ENCODE measurements around the gene CXCL9.
"Not testable (repeated sequence)": the region's sequence is repeated elsewhere in the genome, so short reads cannot be mapped to it uniquely, and the experiment has no call there.

CXCL9 gene

DNA sequence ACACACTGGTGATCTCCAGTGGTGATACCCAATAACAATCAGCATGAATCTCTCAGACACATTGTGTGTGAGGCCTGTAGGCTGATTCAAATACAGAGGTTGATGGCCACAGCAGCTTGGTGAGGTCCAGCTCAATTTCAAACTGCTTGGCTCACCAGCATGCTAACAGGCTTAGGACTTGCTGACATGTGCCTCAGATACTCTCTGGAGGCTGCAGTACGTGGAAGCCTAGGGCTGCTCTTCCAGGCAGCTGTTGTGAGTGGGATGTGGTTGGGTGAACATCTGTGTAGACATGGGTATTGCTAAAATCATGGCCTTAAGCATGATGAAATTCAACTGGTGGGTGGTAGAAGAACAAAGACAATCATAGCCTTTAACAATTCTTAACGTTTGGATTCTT lies 4.3 kb downstream of the CXCL9 start:
- H3K4me3 ChIP-seq (ENCODE audit: low read depth, low read length): no peak overlapping the region
- in situ Hi-C loops (cut with HindIII; ENCODE audit: low sequenced_read_pairs): no loop called here
- no peak for TF ChIP-seq CTCF (IDR thresholded peaks at IDR 0.05; ENCODE audit: low read depth, low read length)
- no peak for DNase-seq (ENCODE audit: low read depth, low spot score)

GRCh38 chr4:76002176-76002575 lies 5.1 kb downstream of the CXCL9 start:
- DNase-seq (ENCODE audit: low read depth, low spot score): no peak

GRCh38 chr4:76001700-76002099 lies 5.6 kb downstream of the CXCL9 start:
- no peak for TF ChIP-seq CTCF (IDR thresholded peaks at IDR 0.05; ENCODE audit: low read depth, low read length)
- in situ Hi-C loops (cut with HindIII; ENCODE audit: low sequenced_read_pairs): no loop called here
- DNase-seq (ENCODE audit: low read depth, low spot score): no peak
- no peak overlapping the region for H3K4me3 ChIP-seq (ENCODE audit: low read depth, low read length)

More at GRCh38 chr4:76002176-76002575, 5.1 kb downstream of the CXCL9 start:
- TF ChIP-seq CTCF (IDR thresholded peaks at IDR 0.05; ENCODE audit: low read depth, low read length): no peak
- in situ Hi-C loops (cut with HindIII; ENCODE audit: low sequenced_read_pairs): no loop called here
- no peak overlapping the region for H3K4me3 ChIP-seq (ENCODE audit: low read depth, low read length)

DNA sequence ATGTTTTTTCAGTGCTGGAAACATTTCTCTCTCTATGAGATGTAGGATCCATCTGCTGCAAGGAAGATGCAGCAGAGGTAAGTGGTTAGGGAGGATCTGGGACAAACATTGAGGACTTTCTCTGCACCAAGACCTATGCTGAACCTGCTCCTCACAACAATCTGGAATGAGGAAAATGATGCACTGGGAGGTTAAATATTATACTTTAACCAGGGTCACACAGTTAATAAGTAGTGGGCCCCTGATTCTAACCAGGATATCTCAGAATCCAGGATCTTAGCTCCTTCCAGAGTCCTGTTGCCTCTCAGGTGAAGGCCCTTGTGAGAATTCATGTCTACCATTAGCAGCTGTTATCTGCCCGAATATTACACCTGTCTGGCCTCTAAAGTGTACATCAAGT lies 7.0 kb downstream of the CXCL9 start:
- DNase-seq (ENCODE audit: low read depth, low spot score): no peak
- TF ChIP-seq CTCF (IDR thresholded peaks at IDR 0.05; ENCODE audit: low read depth, low read length): no peak
- H3K4me3 ChIP-seq (ENCODE audit: low read depth, low read length): no peak overlapping the region
- in situ Hi-C loops (cut with HindIII; ENCODE audit: low sequenced_read_pairs): no loop called here

- DNase-seq (ENCODE audit: low read depth, low spot score); H3K4me3 ChIP-seq (ENCODE audit: low read depth, low read length); in situ Hi-C loops (cut with HindIII; ENCODE audit: low sequenced_read_pairs): not testable (repeated sequence)
These were observed 8.7 kb downstream of the CXCL9 start for GRCh38 chr4:75998525-75999147.

- in situ Hi-C loops (cut with HindIII; ENCODE audit: low sequenced_read_pairs): no loop called here
These were observed 9.4 kb downstream of the CXCL9 start for GRCh38 chr4:75997946-75998345.

GRCh38 chr4:75997081-75997480 lies 10.2 kb downstream of the CXCL9 start:
- no peak for DNase-seq (ENCODE audit: low read depth, low spot score)
- no peak overlapping the region for H3K4me3 ChIP-seq (ENCODE audit: low read depth, low read length)
- TF ChIP-seq CTCF (IDR thresholded peaks at IDR 0.05; ENCODE audit: low read depth, low read length): no peak
- in situ Hi-C loops (cut with HindIII; ENCODE audit: low sequenced_read_pairs): no loop called here

More at GRCh38 chr4:75997946-75998345, 9.4 kb downstream of the CXCL9 start:
- no peak for TF ChIP-seq CTCF (IDR thresholded peaks at IDR 0.05; ENCODE audit: low read depth, low read length)
- DNase-seq (ENCODE audit: low read depth, low spot score): no peak
- no peak overlapping the region for H3K4me3 ChIP-seq (ENCODE audit: low read depth, low read length)

Measured in astrocyte of the spinal cord (primary cell).